ENCODE measurements around the gene MTAP. TPM values are rescaled to one million over a fixed set of nuclear protein-coding genes. Genes with fewer than 3 reads are reported as not detected.

MTAP gene
- total and polyA plus RNA-seq, 10 donors: 11.9 to 56.3 (median 42.1) TPM

GRCh38 chr9:21970800-21971640 lies 168.6 kb downstream of the MTAP start:
- DNase-seq: no peak
- Histone ChIP-seq H3K4me1 (peaks cover 14 to 66% (median 35%) of the 10 kb centered on the region in 6 donors), H3K9me3 (peaks cover 0 to 41% (median 0%) of the 10 kb centered on the region in 8 donors), H3K4me3 (peak overlapping the region in 1 of 8 donors; percentile 28), H3K27me3 (replicated peaks in 1 of 7) (peaks cover 23 to 100% (median 100%) of the 10 kb centered on the region in 7 donors), H3K27ac (no peak overlapping the region), H3K36me3 (peaks cover 0 to 6% (median 0%) of the 10 kb centered on the region in 6 donors)
- intact Hi-C loops (cut with DNase I; ENCODE audit: low total_unique reads): no loop called here
- TF ChIP-seq POLR2A (IDR thresholded peaks at IDR 0.05) (no peak), CTCF (IDR thresholded peaks at IDR 0.05 in 8 of 11, conservative IDR thresholded peaks at IDR 0.05 in 3 of 11) (no peak), POLR2AphosphoS5 (IDR thresholded peaks at IDR 0.05) (peak in 1 of 3 donors; percentile 15)
- 5 to 15% (median 9%) methylated on average over 13 to 45 of the region's 45 CpGs for WGBS, 5 donors

DNA sequence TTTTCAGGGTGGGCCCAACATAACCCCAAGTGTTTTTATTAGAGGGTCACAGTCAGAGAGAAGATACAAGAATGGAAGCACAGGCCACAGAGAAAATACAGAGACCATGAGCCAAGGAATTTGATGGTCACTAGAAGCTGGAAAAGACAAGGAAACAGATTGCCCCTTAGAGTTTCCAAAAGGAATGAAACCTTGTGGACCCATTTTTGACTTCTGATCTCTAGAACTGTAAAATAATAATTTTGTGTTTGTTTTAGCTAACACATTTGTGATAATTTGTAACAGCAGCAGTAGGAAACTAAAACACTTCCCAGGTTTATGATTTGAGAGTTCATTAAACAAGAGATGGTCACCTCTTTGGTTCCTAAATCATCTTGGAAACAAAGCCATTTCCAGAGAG lies 169.9 kb downstream of the MTAP start:
- no peak for DNase-seq
- H3K9me3 ChIP-seq: peaks cover 0 to 37% (median 0%) of the 10 kb centered on the region in 8 donors
- no peak overlapping the region for H3K27ac ChIP-seq
- TF ChIP-seq POLR2A (IDR thresholded peaks at IDR 0.05): no peak
- no peak for TF ChIP-seq CTCF (IDR thresholded peaks at IDR 0.05 in 8 of 11, conservative IDR thresholded peaks at IDR 0.05 in 3 of 11)
- no peak for TF ChIP-seq POLR2AphosphoS5 (IDR thresholded peaks at IDR 0.05)
- intact Hi-C loops (cut with DNase I; ENCODE audit: low total_unique reads): no loop called here
- H3K36me3 ChIP-seq: peaks cover 0 to 6% (median 0%) of the 10 kb centered on the region in 6 donors
- peaks cover 19 to 100% (median 100%) of the 10 kb centered on the region in 7 donors for H3K27me3 ChIP-seq (replicated peaks in 1 of 7)
- peaks cover 14 to 64% (median 35%) of the 10 kb centered on the region in 6 donors for H3K4me1 ChIP-seq
- no peak overlapping the region for H3K4me3 ChIP-seq

DNA sequence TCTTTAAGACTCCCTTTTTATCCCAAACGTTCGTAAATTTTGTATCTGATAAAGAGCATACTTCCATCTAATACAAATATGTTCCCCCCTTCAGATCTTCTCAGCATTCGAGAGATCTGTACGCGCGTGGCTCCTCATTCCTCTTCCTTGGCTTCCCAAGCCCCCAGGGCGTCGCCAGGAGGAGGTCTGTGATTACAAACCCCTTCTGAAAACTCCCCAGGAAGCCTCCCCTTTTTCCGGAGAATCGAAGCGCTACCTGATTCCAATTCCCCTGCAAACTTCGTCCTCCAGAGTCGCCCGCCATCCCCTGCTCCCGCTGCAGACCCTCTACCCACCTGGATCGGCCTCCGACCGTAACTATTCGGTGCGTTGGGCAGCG lies 171.9 kb downstream of the MTAP start:
- 4 to 6% (median 5%) methylated on average over 19 to 21 of the region's 21 CpGs for WGBS, 5 donors
- H3K9me3 ChIP-seq: peaks cover 0 to 18% (median 0%) of the 10 kb centered on the region in 8 donors
- peaks cover 0 to 6% (median 0%) of the 10 kb centered on the region in 6 donors for H3K36me3 ChIP-seq
- DNase-seq: no peak
- intact Hi-C loops (cut with DNase I; ENCODE audit: low total_unique reads): no loop called here
- H3K4me1 ChIP-seq: peaks cover 10 to 44% (median 25%) of the 10 kb centered on the region in 6 donors
- H3K4me3 ChIP-seq: peak overlapping the region; percentile 25 to 72 (median 38)
- H3K27ac ChIP-seq: no peak overlapping the region
- H3K27me3 ChIP-seq (replicated peaks in 1 of 7): peaks cover 19 to 100% (median 98%) of the 10 kb centered on the region in 7 donors
- TF ChIP-seq POLR2A (IDR thresholded peaks at IDR 0.05): no peak
- no peak for TF ChIP-seq CTCF (IDR thresholded peaks at IDR 0.05 in 8 of 11, conservative IDR thresholded peaks at IDR 0.05 in 3 of 11)
- TF ChIP-seq POLR2AphosphoS5 (IDR thresholded peaks at IDR 0.05): no peak
